BE2C (cell line): Measurements from ENCODE around the gene RNF223.
A peak's percentile ranks its signal among the peaks of the same experiment; 100 is the strongest.

Experiments used
- DNase-seq: peaks from one replicate; pipeline ENCODE4 v3.0.0-alpha.2; 2020
- H3K27me3 ChIP-seq: fragments of 250-450 bp; sonication (Bioruptor Pico); 2 replicates; pipeline ENCODE4 v1.5.1; 2020; ENCODE audit warnings: mild to moderate bottlenecking
- H3K36me3 ChIP-seq: fragments of 250-450 bp; sonication (Bioruptor Pico); 2 replicates; pipeline ENCODE4 v1.5.1; 2020; ENCODE audit warnings: mild to moderate bottlenecking
- H3K4me1 ChIP-seq: fragments of 250-450 bp; sonication (Bioruptor Pico); 2 replicates; pipeline ENCODE4 v1.5.1; 2020
- H3K4me3 ChIP-seq: 2 replicates; pipeline ENCODE4 v1.5.1; 2011; ENCODE audit warnings: low read depth, low read length
- H3K9me3 ChIP-seq: fragments of 250-450 bp; sonication (Bioruptor Pico); 2 replicates; pipeline ENCODE4 v1.5.1; 2020
- TF ChIP-seq, protein P1 (sequence below): IDR thresholded peaks from 2 replicates; pipeline ENCODE4 v1.5.1; 2012; ENCODE audit warnings: mild to moderate bottlenecking, low read depth, low read length

Gene RNF223

DNA sequence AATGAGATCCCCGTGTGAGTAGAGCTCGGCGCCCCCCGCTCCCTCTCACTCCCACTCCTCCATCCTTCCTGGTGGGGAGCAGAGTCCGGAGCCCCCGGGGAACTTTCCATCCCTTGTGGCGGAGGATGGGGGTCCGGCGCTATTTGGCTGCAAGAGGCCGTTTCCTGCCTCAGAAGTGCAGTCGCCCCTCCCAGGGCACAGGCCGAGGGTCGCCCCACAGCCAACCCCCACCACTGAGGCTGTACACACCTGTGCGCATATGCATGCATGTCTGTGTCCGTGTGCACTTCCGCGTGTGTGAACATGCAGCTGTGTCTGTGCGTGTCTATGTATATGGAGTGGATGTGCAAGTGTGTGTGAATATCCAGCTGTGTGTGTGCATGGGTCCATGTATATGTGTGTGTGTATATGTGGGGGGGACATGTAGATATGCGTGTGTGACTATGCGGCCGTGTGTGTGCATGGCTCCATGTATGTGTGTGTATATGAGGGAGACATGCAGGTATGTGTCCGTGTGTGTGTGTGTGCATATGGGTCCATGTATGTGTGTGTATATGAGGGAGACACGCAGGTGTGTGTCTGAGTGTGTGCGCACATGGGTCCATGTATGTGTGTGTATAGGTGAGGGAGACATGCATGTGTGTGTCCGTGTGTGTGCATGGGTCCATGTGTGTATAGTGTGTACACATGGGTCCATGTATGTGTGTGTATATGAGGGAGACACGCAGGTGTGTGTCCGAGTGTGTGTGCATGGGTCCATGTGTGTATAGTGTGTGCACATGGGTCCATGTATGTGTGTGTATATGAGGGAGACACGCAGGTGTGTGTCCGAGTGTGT lies 21.9 kb downstream of the RNF223 start:
- Histone ChIP-seq H3K27me3 (peaks cover 5% of the 10 kb centered on the region; the same call in 1 of the 2 replicates), H3K4me3 (no peak overlapping the region), H3K9me3 (no peaks in the 10 kb centered on the region), H3K36me3 (no peaks in the 10 kb centered on the region), H3K4me1 (peaks cover 6% of the 10 kb centered on the region)
- DNase-seq: no peak
- TF ChIP-seq, protein P1, sequence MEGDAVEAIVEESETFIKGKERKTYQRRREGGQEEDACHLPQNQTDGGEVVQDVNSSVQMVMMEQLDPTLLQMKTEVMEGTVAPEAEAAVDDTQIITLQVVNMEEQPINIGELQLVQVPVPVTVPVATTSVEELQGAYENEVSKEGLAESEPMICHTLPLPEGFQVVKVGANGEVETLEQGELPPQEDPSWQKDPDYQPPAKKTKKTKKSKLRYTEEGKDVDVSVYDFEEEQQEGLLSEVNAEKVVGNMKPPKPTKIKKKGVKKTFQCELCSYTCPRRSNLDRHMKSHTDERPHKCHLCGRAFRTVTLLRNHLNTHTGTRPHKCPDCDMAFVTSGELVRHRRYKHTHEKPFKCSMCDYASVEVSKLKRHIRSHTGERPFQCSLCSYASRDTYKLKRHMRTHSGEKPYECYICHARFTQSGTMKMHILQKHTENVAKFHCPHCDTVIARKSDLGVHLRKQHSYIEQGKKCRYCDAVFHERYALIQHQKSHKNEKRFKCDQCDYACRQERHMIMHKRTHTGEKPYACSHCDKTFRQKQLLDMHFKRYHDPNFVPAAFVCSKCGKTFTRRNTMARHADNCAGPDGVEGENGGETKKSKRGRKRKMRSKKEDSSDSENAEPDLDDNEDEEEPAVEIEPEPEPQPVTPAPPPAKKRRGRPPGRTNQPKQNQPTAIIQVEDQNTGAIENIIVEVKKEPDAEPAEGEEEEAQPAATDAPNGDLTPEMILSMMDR: no peak

DNA sequence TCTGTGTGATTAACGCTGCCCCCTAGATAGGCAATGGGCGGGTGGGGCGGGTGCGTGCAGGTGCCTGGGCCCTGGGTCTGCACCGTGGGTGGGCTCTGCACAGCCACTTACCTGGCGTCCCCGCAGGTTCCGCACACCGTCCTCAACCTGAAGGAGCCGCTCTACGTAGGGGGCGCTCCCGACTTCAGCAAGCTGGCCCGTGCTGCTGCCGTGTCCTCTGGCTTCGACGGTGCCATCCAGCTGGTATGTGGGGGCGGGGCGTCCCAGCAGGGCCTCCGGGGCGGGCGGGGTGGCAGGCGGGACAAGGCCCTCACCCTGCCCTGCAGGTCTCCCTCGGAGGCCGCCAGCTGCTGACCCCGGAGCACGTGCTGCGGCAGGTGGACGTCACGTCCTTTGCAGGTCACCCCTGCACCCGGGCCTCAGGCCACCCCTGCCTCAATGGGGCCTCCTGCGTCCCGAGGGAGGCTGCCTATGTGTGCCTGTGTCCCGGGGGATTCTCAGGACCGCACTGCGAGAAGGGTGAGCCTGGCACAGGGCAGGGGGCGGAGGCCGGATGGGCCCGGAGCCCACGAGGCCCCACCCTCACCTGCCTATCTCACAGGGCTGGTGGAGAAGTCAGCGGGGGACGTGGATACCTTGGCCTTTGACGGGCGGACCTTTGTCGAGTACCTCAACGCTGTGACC lies 22.8 kb downstream of the RNF223 start:
- TF ChIP-seq, protein P1: no peak
- Histone ChIP-seq H3K9me3 (no peaks in the 10 kb centered on the region), H3K36me3 (no peaks in the 10 kb centered on the region), H3K27me3 (no peaks in the 10 kb centered on the region), H3K4me3 (no peak overlapping the region), H3K4me1 (peaks cover 6% of the 10 kb centered on the region)
- DNase-seq: no peak

DNA sequence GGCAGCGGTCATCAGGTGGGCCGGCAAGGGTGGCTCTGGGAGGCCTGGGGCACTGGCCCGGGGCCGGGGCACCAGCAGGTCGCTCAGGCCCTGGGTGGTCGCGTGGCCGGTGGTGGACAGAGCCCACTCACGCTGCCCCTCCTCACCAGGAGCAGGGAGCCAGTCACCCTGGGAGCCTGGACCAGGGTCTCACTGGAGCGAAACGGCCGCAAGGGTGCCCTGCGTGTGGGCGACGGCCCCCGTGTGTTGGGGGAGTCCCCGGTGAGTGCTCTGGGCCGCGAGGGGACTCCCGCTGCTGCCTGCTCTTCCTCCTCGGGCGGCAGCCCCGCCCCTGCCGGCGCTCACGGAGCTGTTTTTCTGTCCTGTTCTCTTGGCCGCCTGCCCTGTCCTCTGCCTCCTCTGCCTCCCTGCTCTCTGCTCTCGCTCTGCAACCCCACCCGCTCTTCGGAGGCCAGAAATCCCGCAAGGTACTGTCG lies 23.5 kb downstream of the RNF223 start:
- Histone ChIP-seq H3K27me3 (no peaks in the 10 kb centered on the region), H3K4me1 (peaks cover 6% of the 10 kb centered on the region), H3K4me3 (no peak overlapping the region), H3K9me3 (no peaks in the 10 kb centered on the region), H3K36me3 (no peaks in the 10 kb centered on the region)
- TF ChIP-seq, protein P1: no peak
- DNase-seq: peak; percentile 77

DNA sequence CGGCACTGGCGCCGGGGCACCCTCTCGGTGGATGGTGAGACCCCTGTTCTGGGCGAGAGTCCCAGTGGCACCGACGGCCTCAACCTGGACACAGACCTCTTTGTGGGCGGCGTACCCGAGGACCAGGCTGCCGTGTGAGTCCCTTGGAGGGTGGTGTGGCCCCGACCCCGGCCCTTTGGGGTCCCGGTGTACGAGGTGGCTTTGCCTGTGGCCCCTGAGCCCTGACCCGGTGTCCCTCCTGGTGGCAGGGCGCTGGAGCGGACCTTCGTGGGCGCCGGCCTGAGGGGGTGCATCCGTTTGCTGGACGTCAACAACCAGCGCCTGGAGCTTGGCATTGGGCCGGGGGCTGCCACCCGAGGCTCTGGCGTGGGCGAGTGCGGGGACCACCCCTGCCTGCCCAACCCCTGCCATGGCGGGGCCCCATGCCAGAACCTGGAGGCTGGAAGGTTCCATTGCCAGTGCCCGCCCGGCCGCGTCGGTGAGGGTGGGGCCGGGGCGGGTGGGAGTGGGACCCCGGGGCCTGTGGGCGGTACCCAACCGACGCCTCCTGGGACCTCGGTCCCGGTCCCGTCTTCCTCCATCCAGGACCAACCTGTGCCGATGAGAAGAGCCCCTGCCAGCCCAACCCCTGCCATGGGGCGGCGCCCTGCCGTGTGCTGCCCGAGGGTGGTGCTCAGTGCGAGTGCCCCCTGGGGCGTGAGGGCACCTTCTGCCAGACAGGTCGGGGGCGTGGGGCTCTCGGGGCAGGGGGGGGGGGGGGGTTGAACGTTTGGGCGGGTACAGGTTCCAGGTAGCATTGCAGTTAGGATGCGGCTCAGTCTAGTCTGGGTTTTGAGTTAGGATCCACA lies 24.6 kb downstream of the RNF223 start:
- TF ChIP-seq, protein P1: no peak
- H3K4me1 ChIP-seq: peaks cover 6% of the 10 kb centered on the region
- DNase-seq: no peak
- no peaks in the 10 kb centered on the region for H3K9me3 ChIP-seq
- no peak overlapping the region for H3K4me3 ChIP-seq
- H3K27me3 ChIP-seq: no peaks in the 10 kb centered on the region
- H3K36me3 ChIP-seq: no peaks in the 10 kb centered on the region

DNA sequence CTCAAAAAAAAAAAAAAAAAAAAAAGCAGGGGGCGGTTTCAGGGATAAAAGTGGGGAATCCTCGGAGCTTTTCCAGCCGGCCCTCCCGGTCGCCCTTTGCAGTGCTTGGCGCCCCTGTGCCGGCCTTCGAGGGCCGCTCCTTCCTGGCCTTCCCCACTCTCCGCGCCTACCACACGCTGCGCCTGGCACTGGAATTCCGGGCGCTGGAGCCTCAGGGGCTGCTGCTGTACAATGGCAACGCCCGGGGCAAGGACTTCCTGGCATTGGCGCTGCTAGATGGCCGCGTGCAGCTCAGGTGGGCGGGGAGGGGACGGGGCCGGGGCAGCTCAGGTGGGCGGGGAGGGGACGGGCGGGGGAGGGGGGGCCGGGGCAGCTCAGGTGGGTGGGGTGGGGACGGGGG lies 25.3 kb downstream of the RNF223 start:
- TF ChIP-seq, protein P1: no peak
- Histone ChIP-seq H3K4me1 (peaks cover 6% of the 10 kb centered on the region), H3K27me3 (no peaks in the 10 kb centered on the region), H3K36me3 (no peaks in the 10 kb centered on the region), H3K9me3 (no peaks in the 10 kb centered on the region), H3K4me3 (no peak overlapping the region)
- DNase-seq: no peak
